Coronary artery (tissue), 2 donors: ENCODE data around the gene COL9A3.

ENCODE experiments used
- DNase-seq: peaks from one replicate; pipeline ENCODE4 v3.0.0-alpha.2; 2017; ENCODE audit warnings: low spot score
- H3K27ac ChIP-seq, 2 donors: fragments of 200-600 bp; sonication (generic); one replicate each; pipeline ENCODE4 v1.5.1; 2016 to 2019
- H3K4me3 ChIP-seq: fragments of 200-600 bp; sonication (generic); 2 replicates; pipeline ENCODE4 v1.5.1; 2016; ENCODE audit warnings: mild to moderate bottlenecking, moderate library complexity
- TF ChIP-seq, protein P1 (sequence below): fragments of 200-600 bp; sonication (generic); IDR thresholded peaks from one replicate; pipeline ENCODE4 v1.5.1; 2019; ENCODE audit warnings: antibody characterized with exemption

COL9A3 gene

DNA sequence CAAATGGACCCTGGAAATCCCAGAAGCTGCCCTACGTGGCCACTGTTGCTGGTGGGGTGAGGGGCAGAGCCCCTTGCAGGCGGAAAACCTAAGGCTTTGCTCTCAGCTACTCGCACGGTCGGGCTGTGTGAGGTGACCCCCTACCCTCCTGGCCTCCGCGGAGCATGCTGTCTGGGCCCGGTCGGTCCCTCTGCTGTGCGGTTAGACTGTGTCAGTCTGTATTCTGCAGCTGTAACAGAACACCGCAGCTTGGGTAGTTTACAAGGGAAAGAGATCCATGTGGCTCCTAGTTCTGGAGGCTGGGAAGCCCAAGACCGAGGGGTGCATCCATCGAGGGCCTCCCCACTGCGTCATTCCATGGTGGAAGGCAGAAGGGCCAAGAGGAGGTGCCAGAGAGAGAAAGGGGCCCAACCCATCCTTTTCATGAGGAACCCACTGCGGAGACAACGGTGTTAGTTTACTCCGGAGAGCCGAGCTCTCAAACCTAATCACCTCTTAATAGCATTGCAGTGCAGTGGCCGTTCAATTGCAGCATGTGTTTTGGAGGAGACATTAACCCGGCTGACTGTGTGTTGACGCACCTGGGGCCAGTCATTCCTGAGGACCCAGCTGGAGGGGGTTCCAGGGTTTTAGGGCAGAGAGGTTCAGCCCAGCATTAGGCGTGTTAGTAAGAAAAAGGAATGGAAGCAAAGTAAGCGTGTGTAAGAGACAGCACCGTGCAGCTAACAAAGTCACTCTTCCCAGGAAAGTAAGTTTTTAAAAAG is 18.3 kb downstream of the COL9A3 start:
- TF ChIP-seq, protein P1, sequence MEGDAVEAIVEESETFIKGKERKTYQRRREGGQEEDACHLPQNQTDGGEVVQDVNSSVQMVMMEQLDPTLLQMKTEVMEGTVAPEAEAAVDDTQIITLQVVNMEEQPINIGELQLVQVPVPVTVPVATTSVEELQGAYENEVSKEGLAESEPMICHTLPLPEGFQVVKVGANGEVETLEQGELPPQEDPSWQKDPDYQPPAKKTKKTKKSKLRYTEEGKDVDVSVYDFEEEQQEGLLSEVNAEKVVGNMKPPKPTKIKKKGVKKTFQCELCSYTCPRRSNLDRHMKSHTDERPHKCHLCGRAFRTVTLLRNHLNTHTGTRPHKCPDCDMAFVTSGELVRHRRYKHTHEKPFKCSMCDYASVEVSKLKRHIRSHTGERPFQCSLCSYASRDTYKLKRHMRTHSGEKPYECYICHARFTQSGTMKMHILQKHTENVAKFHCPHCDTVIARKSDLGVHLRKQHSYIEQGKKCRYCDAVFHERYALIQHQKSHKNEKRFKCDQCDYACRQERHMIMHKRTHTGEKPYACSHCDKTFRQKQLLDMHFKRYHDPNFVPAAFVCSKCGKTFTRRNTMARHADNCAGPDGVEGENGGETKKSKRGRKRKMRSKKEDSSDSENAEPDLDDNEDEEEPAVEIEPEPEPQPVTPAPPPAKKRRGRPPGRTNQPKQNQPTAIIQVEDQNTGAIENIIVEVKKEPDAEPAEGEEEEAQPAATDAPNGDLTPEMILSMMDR = no peak
- Histone ChIP-seq H3K4me3 (no peak overlapping the region), H3K27ac (no peak overlapping the region)
- DNase-seq = peak; percentile 68

DNA sequence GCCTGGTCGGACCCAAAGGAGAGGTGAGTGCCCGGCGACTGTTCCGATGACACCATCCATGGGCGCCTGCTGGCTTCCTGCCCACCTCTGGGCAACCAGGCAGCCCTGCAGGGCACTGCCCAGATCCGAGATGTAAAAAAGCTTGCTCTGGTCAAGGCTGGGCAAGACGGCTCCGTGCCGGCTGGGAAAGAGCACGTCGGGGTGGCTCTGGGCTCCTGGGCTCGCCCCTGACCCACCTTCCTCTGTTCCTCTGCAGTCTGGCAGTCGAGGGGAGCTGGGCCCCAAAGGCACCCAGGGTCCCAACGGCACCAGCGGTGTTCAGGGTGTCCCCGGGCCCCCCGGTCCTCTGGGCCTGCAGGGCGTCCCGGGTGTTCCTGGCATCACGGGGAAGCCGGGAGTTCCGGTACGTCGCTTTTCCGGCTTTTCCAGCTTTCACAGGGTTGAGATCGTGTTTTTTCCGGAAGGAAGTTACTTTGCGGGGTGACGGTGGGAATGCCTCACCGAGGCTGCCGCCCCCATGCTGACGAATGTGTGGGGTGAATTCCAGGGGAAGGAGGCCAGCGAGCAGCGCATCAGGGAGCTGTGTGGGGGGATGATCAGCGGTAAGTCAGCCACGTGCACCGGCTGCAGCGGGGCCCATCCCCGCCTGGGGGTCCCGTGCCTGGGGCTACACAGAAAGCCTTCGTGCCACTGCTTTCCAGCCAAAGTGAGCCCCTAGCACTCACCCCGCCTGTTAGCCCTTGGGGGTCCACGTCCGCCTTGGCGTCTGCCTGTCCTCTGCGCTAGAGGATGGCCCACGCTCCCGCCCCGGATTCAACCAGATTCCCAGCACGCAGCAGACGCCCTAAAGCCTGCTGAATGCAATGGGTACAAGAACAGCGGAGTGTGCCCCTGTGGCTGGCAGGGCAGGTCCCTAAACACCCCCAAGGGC is 19.3 kb downstream of the COL9A3 start:
- no peak overlapping the region for H3K27ac ChIP-seq
- peak; percentile 65 for DNase-seq
- H3K4me3 ChIP-seq = no peak overlapping the region
- TF ChIP-seq, protein P1 = no peak

DNA sequence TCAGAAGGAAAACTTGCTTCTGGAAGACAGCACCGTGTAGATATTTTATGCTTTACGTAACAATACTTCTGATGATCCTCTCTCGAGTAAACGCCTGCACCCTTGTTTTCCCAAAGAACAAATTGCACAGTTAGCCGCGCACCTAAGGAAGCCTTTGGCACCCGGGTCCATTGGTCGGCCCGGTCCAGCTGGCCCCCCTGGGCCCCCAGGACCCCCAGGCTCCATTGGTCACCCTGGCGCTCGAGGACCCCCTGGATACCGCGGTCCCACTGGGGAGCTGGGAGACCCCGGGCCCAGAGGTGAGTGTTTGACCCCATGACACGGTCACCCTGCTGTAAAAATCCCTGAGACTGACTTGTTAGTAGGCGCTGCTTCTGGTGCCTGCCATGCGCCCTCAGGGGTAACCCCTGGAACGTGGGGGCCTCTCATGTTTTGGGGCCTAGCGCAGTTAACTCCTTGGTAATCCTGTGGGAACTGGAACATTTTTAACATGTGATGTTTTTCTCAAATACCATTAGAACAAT is 20.2 kb downstream of the COL9A3 start:
- H3K27ac ChIP-seq = no peak overlapping the region
- DNase-seq = no peak
- no peak overlapping the region for H3K4me3 ChIP-seq
- TF ChIP-seq, protein P1 = no peak

DNA sequence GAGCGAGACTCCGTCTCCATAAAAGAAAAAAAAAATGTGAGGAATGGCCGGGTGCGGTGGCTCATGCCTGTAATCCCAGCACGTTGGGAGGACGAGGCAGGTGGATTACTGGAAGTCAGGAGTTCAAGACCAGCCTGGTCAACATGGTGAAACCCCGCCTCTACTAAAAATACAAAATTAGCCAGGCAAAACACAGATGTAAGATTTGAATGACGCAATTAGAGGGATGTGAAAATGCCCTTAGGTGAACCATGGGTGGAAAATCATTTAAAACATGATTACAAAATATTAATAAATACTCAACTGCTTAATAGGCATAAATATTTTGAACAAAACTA is 20.9 kb downstream of the COL9A3 start:
- DNase-seq = no peak
- TF ChIP-seq, protein P1 = no peak
- Histone ChIP-seq H3K4me3 (no peak overlapping the region), H3K27ac (no peak overlapping the region)

DNA sequence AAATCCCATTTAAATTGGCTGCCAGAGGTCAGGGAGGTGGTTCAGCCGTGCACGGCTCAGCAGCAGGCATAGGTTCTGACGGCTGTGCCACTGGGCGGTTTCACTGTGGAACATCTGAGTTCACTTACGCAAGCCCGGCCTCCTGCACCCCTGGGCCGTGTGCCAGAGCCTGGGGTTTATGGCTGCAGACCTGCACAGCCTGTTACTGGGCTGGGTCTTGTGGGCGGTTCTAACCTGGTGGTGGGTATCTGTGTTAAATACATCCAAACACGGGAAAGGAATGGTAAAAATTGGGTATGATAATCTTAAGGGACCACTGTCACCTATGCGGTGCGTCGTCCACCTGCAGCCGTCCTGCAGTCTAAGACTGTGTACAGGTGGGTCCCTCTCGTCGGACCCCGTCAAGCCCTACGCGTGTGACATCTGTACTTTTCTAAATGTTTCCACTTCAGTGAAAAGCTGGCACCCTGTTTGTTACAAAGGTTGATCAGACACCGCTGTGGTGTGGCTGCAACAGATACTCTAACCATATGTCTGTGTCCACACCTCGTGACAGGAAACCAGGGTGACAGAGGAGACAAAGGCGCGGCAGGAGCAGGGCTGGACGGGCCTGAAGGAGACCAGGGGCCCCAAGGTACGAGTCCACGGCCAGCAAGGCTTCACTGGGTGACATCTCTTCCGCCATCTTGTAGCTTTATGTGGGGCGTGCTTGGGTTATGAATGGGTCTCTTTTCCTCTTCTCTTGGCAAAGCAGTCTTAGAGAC is 21.5 kb downstream of the COL9A3 start:
- Histone ChIP-seq H3K4me3 (no peak overlapping the region), H3K27ac (no peak overlapping the region)
- TF ChIP-seq, protein P1 = no peak
- peak; percentile 68 for DNase-seq

DNA sequence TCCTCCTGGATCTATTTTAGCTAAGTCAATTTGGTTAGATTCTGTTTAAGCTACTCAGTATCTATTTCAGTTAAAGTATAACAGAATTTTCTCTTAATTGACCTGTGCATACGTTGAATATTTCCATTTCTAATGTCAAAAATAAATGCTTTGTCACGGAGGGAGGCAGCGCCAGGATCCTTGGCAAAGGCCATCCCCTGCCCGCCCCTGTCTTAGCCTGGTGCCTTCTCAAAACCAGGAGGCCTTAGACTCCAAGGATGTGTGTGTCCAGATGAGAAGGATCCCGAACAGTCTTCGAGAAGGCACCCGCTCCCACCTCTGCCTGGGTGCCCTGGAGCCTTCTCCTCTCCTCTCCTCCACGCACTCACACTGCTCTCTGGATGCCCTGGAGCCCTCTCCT is 22.4 kb downstream of the COL9A3 start:
- Histone ChIP-seq H3K27ac (no peak overlapping the region), H3K4me3 (no peak overlapping the region)
- TF ChIP-seq, protein P1 = no peak

More for the DNA sequence above, 22.4 kb downstream of the COL9A3 start:
- DNase-seq = no peak
